ENCODE results near the gene PIP5K1B.

DNA sequence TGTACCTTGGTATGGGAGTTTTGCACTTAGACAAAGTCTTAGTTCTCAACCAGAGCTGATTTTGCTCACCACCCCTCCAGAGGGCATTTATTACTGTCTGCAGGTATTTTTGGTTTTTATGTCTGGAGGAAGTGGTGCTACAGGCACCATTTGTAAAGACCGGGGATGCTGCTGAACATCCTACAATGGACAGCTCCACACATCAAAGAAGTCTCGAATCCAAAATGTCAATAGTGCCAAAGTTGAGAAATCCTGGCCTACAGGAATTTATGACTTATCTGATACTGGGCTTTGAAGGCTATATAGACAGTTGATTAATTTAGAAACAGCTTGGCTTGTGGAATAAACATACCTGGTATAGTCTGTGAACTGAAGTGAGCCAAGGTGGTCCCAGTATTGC, 137.5 kb downstream of the PIP5K1B start:
- TF ChIP-seq, protein P1, sequence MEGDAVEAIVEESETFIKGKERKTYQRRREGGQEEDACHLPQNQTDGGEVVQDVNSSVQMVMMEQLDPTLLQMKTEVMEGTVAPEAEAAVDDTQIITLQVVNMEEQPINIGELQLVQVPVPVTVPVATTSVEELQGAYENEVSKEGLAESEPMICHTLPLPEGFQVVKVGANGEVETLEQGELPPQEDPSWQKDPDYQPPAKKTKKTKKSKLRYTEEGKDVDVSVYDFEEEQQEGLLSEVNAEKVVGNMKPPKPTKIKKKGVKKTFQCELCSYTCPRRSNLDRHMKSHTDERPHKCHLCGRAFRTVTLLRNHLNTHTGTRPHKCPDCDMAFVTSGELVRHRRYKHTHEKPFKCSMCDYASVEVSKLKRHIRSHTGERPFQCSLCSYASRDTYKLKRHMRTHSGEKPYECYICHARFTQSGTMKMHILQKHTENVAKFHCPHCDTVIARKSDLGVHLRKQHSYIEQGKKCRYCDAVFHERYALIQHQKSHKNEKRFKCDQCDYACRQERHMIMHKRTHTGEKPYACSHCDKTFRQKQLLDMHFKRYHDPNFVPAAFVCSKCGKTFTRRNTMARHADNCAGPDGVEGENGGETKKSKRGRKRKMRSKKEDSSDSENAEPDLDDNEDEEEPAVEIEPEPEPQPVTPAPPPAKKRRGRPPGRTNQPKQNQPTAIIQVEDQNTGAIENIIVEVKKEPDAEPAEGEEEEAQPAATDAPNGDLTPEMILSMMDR (conservative IDR thresholded peaks at IDR 0.05 in 1 of 2, IDR thresholded peaks at IDR 0.05 in 1 of 2; ENCODE audit: extremely low read depth in 1 of 2, insufficient read depth in 1 of 2, low read depth in 1 of 2, low read length in 2 of 2) = no peak
- no peak for TF ChIP-seq EZH2 (IDR thresholded peaks at IDR 0.05; ENCODE audit: borderline replicate concordance, low read length)

Measured in mammary epithelial cell (primary cell).